ENCODE results near the gene GIGYF2.
"Not testable (repeated sequence)": the region's sequence is repeated elsewhere in the genome, so short reads cannot be mapped to it uniquely, and the experiment has no call there.

Gene GIGYF2

DNA sequence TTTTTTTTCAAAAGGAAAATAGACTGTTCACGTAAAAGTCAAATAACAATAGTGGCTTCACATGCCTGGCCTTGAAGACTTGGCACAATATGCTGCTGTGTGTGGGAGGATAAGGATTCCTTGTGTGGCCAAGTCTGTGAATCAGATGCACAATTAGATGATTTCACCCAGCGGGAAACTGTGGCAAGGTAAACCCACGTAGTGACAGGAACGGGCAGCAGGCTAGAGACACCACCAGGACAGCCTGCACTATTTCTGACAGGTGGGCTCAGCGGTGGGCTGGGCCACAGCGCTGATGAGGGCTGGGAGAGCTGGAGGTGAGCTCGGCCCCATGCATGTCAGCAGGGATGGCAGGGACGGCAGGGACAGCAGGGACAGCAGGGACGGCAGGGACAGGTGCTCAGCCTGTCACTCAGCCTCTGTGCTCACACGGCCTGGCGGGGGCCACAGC is 194.5 kb downstream of the GIGYF2 start:
- DNase-seq (ENCODE audit: low read depth in 3 of 3) = no peak

GRCh38 chr2:232892221-232892620 is 195.1 kb downstream of the GIGYF2 start:
- no peak for DNase-seq (ENCODE audit: low read depth in 3 of 3)

DNA sequence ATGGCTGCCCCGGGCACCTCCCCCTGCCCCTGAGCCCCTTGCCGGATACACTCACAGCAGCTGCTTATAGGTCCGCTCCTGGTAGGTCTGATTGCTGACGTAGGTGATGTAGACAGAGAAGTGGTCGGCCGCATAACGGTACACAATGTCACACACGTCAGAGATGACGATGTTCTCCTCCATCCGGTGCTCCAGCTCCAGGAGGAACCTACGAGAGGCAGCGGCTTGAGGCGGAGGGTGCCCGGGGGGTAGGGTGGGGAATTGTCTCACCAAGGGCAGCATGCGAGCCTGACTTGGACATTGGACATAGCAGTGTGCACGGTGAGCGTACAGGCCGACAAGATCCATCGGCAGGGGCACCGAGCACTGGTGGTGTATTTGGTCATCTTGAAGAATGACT is 195.7 kb downstream of the GIGYF2 start:
- no peak for DNase-seq (ENCODE audit: low read depth in 3 of 3)

- no peak for DNase-seq (ENCODE audit: low read depth in 3 of 3)
Measured at GRCh38 chr2:232893834-232894233, 196.7 kb downstream of the GIGYF2 start.

DNA sequence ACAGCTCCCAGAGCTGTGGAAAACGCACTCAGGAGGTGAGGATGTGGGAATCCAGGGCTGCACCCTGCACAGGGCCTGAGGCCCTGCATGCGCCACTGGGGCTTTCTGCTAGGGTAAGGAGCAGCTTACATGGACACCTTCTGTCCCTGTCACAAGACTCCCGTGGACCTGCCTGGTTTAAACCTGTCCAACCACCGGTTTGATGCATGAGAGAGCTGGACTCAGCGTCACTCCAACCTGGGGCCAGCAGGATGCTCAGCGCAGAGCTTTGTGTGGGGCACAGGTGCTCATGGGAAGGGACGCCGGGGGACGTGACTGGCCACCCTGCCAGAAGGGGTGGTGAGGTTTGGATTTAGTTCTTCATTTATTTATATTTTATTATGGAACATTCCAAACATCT is 197.1 kb downstream of the GIGYF2 start:
- DNase-seq (ENCODE audit: low read depth in 3 of 3) = no peak

DNA sequence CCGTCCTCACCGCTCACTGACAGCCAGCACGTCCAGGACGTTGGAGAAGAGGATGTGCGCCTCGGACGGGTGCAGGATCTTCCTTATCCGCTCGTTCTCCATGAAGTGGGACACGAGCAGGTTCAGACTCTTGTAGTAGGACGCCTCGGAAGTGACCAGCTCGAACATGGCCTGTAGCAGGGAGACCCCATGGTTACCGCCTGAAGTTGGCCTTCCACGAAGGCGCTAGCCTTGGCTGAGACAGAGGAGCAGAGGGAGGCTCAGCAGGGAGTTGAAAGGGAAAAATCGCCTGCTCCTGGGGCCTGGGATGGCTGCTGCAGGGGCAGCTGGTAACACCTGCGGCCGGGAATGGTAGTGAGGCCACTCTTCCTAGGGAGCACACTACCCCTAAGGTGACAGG is 197.6 kb downstream of the GIGYF2 start:
- no peak for DNase-seq (ENCODE audit: low read depth in 3 of 3)

GRCh38 chr2:232896111-232896510 is 199.0 kb downstream of the GIGYF2 start:
- DNase-seq (ENCODE audit: low read depth in 3 of 3) = no peak

DNA sequence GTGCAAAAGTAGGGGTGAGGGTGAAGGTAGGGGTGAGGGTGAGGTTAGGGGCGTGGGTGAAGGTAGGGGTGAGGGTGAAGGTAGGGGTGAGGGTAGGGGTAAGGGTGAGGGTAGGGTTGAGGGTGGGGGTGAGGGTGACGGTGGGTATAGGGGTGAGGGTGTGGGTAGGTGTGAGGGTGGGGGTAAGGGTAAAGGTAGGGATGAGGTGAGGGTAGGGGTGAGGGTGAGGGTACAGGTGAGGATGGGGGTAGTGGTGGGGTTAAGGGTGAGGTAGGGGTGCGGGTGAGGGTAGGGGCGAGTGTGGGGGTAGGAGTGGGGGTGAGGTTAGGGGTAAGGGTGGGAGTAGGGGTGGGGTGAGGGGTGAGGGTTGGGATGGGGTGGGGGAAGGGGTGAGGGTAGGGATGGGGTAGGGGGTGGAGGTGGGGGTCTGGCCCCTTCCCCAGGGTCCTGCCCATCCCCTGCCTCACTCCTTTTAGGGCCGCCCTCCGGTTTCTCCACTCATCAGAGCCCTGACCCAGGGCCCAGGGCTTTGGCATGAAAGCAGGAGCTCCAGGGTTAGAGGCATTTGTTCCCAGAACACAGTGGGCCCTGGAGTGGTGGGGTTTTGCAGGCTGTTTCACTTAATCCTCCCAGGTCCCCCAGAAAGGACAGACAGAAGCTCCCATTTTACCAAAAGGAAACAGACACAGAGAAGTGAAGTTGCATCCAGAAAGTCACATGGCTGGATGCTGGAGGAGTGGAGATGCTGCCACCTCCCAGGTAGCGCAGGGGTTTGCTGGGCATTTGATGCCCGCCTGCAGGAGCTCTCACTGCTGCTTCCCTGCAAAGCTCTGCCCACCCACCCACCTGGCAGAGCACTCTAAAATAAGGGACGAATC is 199.8 kb downstream of the GIGYF2 start:
- DNase-seq (ENCODE audit: low read depth in 3 of 3) = no peak

DNA sequence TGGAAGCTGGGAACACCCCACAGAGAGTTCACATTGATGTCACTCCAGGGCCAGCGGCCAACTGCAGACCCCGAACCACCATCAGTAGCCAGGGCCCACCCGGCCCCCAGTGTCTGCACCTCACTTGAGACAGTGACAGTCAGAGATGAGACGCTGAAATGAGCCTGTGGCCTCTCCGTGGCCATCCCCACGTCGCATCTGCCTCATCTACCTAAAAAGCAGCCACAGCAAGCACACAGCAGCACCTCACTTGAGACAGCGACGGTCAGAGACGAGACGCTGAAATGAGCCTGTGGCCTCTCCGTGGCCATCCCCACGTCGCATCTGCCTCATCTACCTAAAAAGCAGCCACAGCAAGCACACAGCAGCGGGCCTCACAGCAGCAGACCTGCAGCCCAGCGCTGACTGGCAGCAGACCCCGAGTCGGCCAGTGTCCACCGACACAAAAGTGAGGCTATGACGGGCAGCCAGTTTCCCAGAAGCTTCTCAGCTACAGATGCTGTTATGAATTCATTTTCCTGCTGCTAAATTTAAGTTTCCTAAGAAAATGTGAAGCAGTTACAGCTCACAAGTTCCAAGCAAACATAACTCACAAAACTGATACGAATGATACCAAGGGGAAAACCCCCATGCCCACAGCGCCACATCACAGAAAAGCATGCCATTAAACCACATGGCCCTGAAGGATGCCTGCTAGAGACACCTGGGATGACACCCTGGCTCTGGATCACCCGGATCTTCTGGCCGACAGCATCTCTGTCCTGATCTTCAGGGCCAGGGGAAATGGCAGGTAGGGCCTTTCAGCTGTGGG is 200.7 kb downstream of the GIGYF2 start:
- no peak for DNase-seq (ENCODE audit: low read depth in 3 of 3)

GRCh38 chr2:232898592-232899543 is 201.7 kb downstream of the GIGYF2 start:
- no peak for DNase-seq (ENCODE audit: low read depth in 3 of 3)

DNA sequence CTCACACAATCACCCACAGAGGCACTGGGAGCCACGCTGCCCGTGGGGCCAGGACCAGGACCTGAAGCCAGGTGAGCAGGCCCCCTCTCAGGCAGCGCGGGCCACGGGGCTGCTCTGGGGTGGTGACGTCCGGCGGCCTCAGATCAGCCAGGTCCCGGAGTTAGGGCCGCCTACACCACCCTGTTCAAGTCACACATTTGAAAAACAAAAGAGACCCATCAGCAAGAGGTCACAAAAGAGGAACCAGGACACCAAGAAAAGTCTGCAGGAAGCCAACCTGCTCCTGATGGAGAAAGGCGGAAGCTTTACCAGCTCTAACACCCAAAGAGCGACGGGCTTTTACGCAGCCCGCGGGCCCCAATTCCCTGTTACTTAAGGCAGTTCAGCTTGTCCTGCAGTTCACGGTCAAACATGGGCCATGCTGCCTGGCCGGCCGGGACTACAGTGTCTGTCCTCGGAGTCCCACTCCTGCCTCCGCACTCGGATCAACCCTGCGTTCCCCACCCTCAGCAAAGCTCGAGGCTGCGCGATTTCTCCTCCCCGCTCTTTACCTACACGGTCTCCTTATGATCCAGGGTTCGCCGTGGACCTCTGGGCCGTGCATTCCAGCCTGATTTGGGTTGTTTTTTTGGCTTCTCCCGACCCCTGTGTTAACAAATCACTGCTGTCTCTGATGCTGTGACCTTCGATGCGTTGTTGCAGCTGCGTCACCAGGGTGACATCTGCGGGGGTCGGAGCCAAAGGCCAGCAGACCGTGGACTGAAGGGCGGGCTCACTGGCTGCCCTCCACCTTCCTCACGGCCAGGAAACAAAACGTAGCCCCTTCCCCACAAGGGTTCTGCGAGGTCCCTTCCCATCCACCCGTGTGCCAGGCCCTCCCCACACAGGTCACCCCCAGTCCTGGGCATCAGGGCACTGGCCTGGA is 203.9 kb downstream of the GIGYF2 start:
- no peak for DNase-seq (ENCODE audit: low read depth in 3 of 3)

GRCh38 chr2:232901736-232902578 is 204.8 kb downstream of the GIGYF2 start:
- DNase-seq (ENCODE audit: low read depth in 3 of 3) = no peak

GRCh38 chr2:232903989-232904388 is 206.9 kb downstream of the GIGYF2 start:
- DNase-seq (ENCODE audit: low read depth in 3 of 3) = no peak

- not testable (repeated sequence) for DNase-seq (ENCODE audit: low read depth in 3 of 3)
Measured at GRCh38 chr2:232906867-232907717, 210.0 kb downstream of the GIGYF2 start.

DNA sequence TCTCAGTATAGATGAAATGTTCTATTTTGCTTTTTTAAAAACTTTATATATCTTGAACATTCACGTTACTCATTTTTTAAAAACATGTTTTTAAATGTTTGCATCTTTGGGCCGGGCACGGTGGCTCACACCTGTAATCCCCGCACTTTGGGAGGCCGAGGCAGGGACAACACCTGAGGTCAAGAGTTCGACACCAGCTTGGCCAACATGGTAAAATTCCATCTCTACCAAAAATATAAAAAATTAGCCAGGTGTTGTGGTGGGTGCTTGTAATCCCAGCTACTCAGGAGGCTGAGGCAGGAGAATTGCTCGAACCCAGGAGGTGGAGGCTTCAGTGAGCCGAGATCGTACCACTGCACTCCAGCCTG is 210.6 kb downstream of the GIGYF2 start:
- DNase-seq (ENCODE audit: low read depth in 3 of 3) = not testable (repeated sequence)

DNA sequence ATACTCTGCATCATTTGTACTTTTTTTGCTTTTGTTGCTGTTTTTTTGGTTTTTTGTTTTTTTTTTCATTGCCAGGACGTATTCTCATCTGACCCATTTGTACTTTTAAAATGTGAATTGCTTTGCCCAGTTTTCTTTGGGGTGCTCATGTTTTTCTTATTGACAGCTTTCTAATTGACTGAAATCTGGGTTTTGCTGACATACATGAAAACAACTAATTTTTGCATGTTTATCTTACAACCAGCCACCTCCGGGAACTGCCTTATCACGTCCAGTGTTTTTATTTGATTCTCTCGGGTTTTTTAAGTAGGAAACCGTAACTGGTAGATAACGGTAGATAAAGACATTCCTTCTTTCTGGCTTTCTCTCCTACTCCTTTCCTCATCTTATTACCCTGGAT is 211.6 kb downstream of the GIGYF2 start:
- DNase-seq (ENCODE audit: low read depth in 3 of 3) = no peak

Data from stimulated activated CD4-positive, alpha-beta T cell treated with anti-CD3 and anti-CD28 coated beads, TNF-alpha, amount 100 ng/mL, for 4 hours (primary cell).